Measurements from ENCODE around the gene TMEM30A.
A peak's percentile ranks its signal among the peaks of the same experiment; 100 is the strongest.

TMEM30A gene

GRCh38 chr6:75206576-75207342, 77.8 kb downstream of the TMEM30A start:
- peak overlapping the region; percentile 92 to 98 (median 98) for H3K4me3 Mint-ChIP-seq
- H3K9me3 Mint-ChIP-seq: no peaks in the 10 kb centered on the region
- H3K36me3 Mint-ChIP-seq (ENCODE audit: low read depth): no peaks in the 10 kb centered on the region
- peaks cover 59% of the 10 kb centered on the region for H3K27me3 Mint-ChIP-seq (ENCODE audit: low read depth)
- peak overlapping the region; percentile 80 to 97 (median 96) for H3K27ac Mint-ChIP-seq
- TF ChIP-seq, protein P1, sequence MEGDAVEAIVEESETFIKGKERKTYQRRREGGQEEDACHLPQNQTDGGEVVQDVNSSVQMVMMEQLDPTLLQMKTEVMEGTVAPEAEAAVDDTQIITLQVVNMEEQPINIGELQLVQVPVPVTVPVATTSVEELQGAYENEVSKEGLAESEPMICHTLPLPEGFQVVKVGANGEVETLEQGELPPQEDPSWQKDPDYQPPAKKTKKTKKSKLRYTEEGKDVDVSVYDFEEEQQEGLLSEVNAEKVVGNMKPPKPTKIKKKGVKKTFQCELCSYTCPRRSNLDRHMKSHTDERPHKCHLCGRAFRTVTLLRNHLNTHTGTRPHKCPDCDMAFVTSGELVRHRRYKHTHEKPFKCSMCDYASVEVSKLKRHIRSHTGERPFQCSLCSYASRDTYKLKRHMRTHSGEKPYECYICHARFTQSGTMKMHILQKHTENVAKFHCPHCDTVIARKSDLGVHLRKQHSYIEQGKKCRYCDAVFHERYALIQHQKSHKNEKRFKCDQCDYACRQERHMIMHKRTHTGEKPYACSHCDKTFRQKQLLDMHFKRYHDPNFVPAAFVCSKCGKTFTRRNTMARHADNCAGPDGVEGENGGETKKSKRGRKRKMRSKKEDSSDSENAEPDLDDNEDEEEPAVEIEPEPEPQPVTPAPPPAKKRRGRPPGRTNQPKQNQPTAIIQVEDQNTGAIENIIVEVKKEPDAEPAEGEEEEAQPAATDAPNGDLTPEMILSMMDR (IDR thresholded peaks at IDR 0.05; ENCODE audit: unreplicated experiment in 3 of 3): no peak
- H3K4me1 Mint-ChIP-seq: peaks cover 67% of the 10 kb centered on the region

GRCh38 chr6:75205776-75206575, 78.6 kb downstream of the TMEM30A start, which contains the start of gene COL12A1:
Gene COL12A1, minus strand, starts transcription at chr6:75206053. Its CDS starts 3,261 bp downstream, at chr6:75202792.
- Mint-ChIP-seq H3K27me3 (ENCODE audit: low read depth) (peaks cover 59% of the 10 kb centered on the region), H3K27ac (peak within 1 kb of the TSS; percentile 80 to 97 (median 96)), H3K36me3 (ENCODE audit: low read depth) (no peaks in the 10 kb centered on the region), H3K4me1 (peaks cover 67% of the 10 kb centered on the region), H3K4me3 (peak within 1 kb of the TSS; percentile 92 to 98 (median 98)), H3K9me3 (no peaks in the 10 kb centered on the region)
- TF ChIP-seq, protein P1 (IDR thresholded peaks at IDR 0.05; ENCODE audit: unreplicated experiment in 3 of 3): peak in 1 of 3 experiments; percentile 9

- H3K4me1 Mint-ChIP-seq: peaks cover 67% of the 10 kb centered on the region
- no peaks in the 10 kb centered on the region for H3K36me3 Mint-ChIP-seq (ENCODE audit: low read depth)
- TF ChIP-seq, protein P1 (IDR thresholded peaks at IDR 0.05; ENCODE audit: unreplicated experiment in 3 of 3): no peak
- peak overlapping the region; percentile 80 to 97 (median 96) for H3K27ac Mint-ChIP-seq
- H3K9me3 Mint-ChIP-seq: no peaks in the 10 kb centered on the region
- H3K4me3 Mint-ChIP-seq: peak overlapping the region; percentile 92 to 98 (median 98)
- peaks cover 59% of the 10 kb centered on the region for H3K27me3 Mint-ChIP-seq (ENCODE audit: low read depth)
These were observed 79.4 kb downstream of the TMEM30A start for GRCh38 chr6:75204959-75205775.

GRCh38 chr6:75204217-75204958, 80.2 kb downstream of the TMEM30A start:
- Mint-ChIP-seq H3K4me3 (peak overlapping the region; percentile 92 to 98 (median 98)), H3K4me1 (peaks cover 68% of the 10 kb centered on the region), H3K9me3 (no peaks in the 10 kb centered on the region), H3K27me3 (ENCODE audit: low read depth) (peaks cover 59% of the 10 kb centered on the region), H3K27ac (peak overlapping the region; percentile 80 to 97 (median 96)), H3K36me3 (ENCODE audit: low read depth) (no peaks in the 10 kb centered on the region)
- TF ChIP-seq, protein P1 (IDR thresholded peaks at IDR 0.05; ENCODE audit: unreplicated experiment in 3 of 3): peak; percentile 78 to 83 (median 83)

- H3K9me3 Mint-ChIP-seq: no peaks in the 10 kb centered on the region
- H3K36me3 Mint-ChIP-seq (ENCODE audit: low read depth): no peaks in the 10 kb centered on the region
- TF ChIP-seq, protein P1 (IDR thresholded peaks at IDR 0.05; ENCODE audit: unreplicated experiment in 3 of 3): no peak
- H3K27me3 Mint-ChIP-seq (ENCODE audit: low read depth): peaks cover 54% of the 10 kb centered on the region
- H3K4me1 Mint-ChIP-seq: peaks cover 63% of the 10 kb centered on the region
- peak overlapping the region; percentile 92 to 98 (median 98) for H3K4me3 Mint-ChIP-seq
- H3K27ac Mint-ChIP-seq: peak overlapping the region; percentile 80 to 97 (median 96)
These were observed 80.9 kb downstream of the TMEM30A start for GRCh38 chr6:75203721-75204120.
